Lower lobe of right lung (tissue), 2 donors: ENCODE results near the gene POU2F1. TPM values are rescaled to one million over a fixed set of nuclear protein-coding genes. Genes with fewer than 3 reads are reported as not detected.

Source experiments
- ATAC-seq, 2 donors: fragments of 200-7000 bp; cut with Tn5 transposase; one replicate each; pipeline ENCODE4 v1.9.1; 2020 to 2022; ENCODE audit warnings: mild to moderate bottlenecking in 2 of 2, moderate library complexity in 2 of 2
- DNase-seq: peaks from one replicate; pipeline ENCODE4 v3.0.0-alpha.2; 2020
- H3K27ac ChIP-seq: fragments of 200-600 bp; one replicate; pipeline ENCODE4 v1.8.0; 2022
- H3K27me3 ChIP-seq: fragments of 200-600 bp; one replicate; pipeline ENCODE4 v1.8.0; 2022; ENCODE audit warnings: low read depth
- H3K36me3 ChIP-seq: fragments of 200-600 bp; one replicate; pipeline ENCODE4 v1.8.0; 2022; ENCODE audit warnings: mild to moderate bottlenecking
- H3K4me1 ChIP-seq: fragments of 200-600 bp; one replicate; pipeline ENCODE4 v1.8.0; 2022
- H3K4me3 ChIP-seq: fragments of 200-600 bp; one replicate; pipeline ENCODE4 v1.8.0; 2022; ENCODE audit warnings: mild to moderate bottlenecking
- H3K9me3 ChIP-seq: fragments of 200-600 bp; one replicate; pipeline ENCODE4 v1.8.0; 2022
- CTCF ChIP-seq: fragments of 200-600 bp; IDR thresholded peaks from one replicate; pipeline ENCODE4 v1.8.0; 2022; ENCODE audit warnings: antibody characterized with exemption, mild to moderate bottlenecking
- intact Hi-C: fragments of 100-400 bp; cut with DNase I; formaldehyde crosslinking; loops from one replicate; pipeline ENCODE4 v1.11.0; 2022
- total RNA-seq: library from RNA; stranded (reverse); fragmentation: NEBNext Ultra II Directional; extraction: Animal tissue kit (Norgen Biotek cat#: 25700); gene quantifications from one replicate; pipeline ENCODE4 v1.2.1, GENCODE V29; 2021
- donor health status: DM: no; HTN: yes; CAD: no; lungs with severe emphysema.

Gene POU2F1
- total RNA-seq, 1 donor from 2014 or later: 20.1 TPM

GRCh38 chr1:167439301-167439988 lies 218.8 kb downstream of the POU2F1 start:
- TF ChIP-seq CTCF: no peak
- no peak for DNase-seq
- no peaks in the 10 kb centered on the region for H3K36me3 ChIP-seq
- ATAC-seq: peak; percentile 15 to 48
- H3K4me3 ChIP-seq: peak overlapping the region; percentile 52
- peaks cover 9% of the 10 kb centered on the region for H3K27me3 ChIP-seq
- intact Hi-C loops: no loop called here
- H3K27ac ChIP-seq: no peak overlapping the region
- H3K9me3 ChIP-seq: no peaks in the 10 kb centered on the region
- peaks cover 10% of the 10 kb centered on the region for H3K4me1 ChIP-seq

GRCh38 chr1:167440345-167440744 lies 219.7 kb downstream of the POU2F1 start:
- intact Hi-C loops: no loop called here
- no peak for TF ChIP-seq CTCF
- H3K4me1 ChIP-seq: peaks cover 10% of the 10 kb centered on the region

GRCh38 chr1:167440776-167441175 lies 220.1 kb downstream of the POU2F1 start:
- ATAC-seq: no peak
- Histone ChIP-seq H3K27me3 (peaks cover 9% of the 10 kb centered on the region), H3K36me3 (no peaks in the 10 kb centered on the region), H3K9me3 (no peaks in the 10 kb centered on the region), H3K4me1 (peaks cover 10% of the 10 kb centered on the region), H3K27ac (no peak overlapping the region), H3K4me3 (no peak overlapping the region)
- DNase-seq: no peak
- TF ChIP-seq CTCF: no peak
- intact Hi-C loops: no loop called here

More at GRCh38 chr1:167440345-167440744, 219.7 kb downstream of the POU2F1 start:
- H3K27ac ChIP-seq: no peak overlapping the region
- DNase-seq (no peak), ATAC-seq (no peak)
- H3K4me3 ChIP-seq: no peak overlapping the region
- H3K36me3 ChIP-seq: no peaks in the 10 kb centered on the region
- H3K27me3 ChIP-seq: peaks cover 9% of the 10 kb centered on the region
- no peaks in the 10 kb centered on the region for H3K9me3 ChIP-seq

- no peak for ATAC-seq
- no peak for TF ChIP-seq CTCF
- Histone ChIP-seq H3K9me3 (no peaks in the 10 kb centered on the region), H3K4me3 (no peak overlapping the region), H3K4me1 (peaks cover 10% of the 10 kb centered on the region), H3K27ac (no peak overlapping the region), H3K36me3 (no peaks in the 10 kb centered on the region), H3K27me3 (peaks cover 9% of the 10 kb centered on the region)
- DNase-seq: no peak
- intact Hi-C loops: no loop called here
Measured at GRCh38 chr1:167441222-167441621, 220.5 kb downstream of the POU2F1 start.

- no peaks in the 10 kb centered on the region for H3K36me3 ChIP-seq
- DNase-seq: peak; percentile 92
- peak; percentile 93 to 94 for ATAC-seq
- H3K4me3 ChIP-seq: no peak overlapping the region
- intact Hi-C loops: no loop called here
- peaks cover 10% of the 10 kb centered on the region for H3K4me1 ChIP-seq
- no peak overlapping the region for H3K27ac ChIP-seq
- H3K9me3 ChIP-seq: no peaks in the 10 kb centered on the region
- TF ChIP-seq CTCF: peak; percentile 90
- peaks cover 9% of the 10 kb centered on the region for H3K27me3 ChIP-seq
Measured at GRCh38 chr1:167442142-167442848, 221.6 kb downstream of the POU2F1 start.
